GM04503 (cell line): Measurements from ENCODE around the gene RRAD.
"Not testable (repeated sequence)": the region's sequence is repeated elsewhere in the genome, so short reads cannot be mapped to it uniquely, and the experiment has no call there.

Source experiments
- DNase-seq: peaks from one replicate; pipeline ENCODE4 v3.0.0-alpha.2; 2012; ENCODE audit warnings: low read depth

RRAD gene

DNA sequence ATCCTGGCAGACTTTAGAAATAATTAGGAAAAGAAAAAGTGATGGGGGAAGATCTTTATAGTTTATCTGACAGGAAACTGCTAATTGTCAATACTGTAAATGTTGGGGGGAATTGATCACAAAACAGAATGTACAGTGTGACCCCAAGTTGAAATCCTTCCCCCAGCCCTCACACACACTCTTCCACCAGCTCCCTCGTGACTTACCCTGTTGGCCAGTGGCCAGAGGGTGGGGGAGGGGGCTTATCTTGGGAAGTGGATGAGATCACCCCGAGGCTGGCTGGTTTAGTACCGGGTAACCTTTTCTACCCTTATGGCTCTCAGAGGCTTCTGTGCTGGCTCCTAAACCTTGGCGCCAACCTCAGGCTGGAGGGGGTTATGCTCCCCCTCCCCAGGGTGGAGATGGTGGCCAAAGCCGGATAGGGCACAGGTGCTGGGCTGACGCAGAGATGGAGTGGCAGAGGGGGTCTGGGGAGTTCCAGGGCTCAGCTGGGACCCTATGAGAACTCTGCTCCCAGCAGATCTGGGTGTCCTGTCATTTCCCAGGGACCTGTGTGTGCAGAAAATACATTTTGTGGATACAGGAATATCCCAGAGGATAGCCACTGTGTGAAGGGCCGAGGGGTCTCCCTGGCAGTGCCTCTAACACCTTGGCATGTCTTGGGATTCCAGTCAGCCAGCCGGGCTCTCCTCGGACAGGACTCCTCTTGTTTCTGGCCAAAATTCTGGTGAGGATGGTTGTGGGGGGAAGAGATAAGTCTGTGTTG, 25.2 kb downstream of the RRAD start:
- DNase-seq, result peak; percentile 21

DNA sequence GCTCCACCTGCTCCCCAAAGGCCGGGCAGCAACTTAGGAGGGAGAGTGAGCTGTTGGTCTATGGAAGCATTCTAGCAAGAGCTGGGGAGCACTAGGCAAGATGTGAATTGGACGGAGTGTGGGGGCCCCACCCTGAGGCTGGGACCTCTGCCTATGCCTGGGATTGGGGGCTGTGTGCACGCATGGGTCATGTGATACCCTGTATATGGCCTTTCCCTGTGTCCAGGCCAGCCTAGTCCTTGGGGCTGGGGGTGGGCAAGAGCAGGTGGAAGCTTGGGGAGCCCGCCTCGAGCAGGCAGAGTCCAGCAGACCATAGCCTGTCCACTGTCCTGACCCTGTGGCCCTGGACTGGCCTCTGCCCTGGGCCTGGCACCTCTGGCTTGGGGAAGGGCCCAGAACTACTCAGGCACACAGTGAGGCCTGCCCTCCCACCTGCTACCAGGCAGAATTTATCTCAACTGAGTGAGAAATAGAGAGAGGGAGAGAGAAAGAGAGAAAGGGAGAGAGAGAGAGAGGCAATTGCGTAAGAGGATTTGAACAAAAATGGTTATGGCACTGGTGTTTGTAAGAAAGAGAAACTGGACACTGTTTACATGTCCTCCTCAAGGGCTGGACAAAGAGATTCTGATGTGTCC, 25.9 kb downstream of the RRAD start:
- DNase-seq, result peak; percentile 31

DNA sequence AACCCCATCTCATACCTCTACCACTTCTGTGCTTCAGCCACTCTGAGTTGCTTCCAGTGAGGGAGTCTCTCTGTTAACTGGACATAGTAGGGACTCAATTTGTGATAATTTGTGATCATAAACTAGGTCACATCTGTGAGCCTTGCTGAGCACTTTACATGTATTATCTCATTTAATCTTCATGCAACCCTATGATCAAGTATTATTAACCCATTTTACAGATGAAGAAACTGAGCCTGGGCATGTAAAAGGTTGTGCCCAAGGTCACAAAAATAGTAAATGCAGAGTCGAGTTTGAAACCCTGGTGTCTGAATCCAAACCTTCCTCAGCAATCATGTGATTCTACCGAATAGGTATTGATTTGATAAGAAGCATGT, 26.4 kb downstream of the RRAD start:
- no peak for DNase-seq

DNA sequence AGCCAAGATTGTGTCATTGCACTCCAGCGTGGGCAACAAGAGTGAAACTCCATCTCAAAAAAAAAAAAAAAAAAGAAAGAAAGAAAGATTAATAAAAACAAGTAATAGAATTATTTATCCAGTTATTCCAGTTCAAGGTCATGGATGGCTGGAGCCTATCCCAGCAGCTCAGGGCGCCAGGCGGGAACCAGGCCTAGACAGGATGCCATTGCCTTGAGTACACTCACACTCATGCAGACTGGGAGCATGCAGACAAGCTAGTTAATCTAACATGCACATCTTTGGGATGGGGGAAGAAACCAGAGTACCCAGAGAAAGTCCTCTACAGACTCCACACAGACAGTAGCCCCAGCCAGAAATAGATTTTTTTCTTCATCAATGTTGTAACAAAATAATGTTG, 27.1 kb downstream of the RRAD start:
- peak; percentile 41 for DNase-seq

DNA sequence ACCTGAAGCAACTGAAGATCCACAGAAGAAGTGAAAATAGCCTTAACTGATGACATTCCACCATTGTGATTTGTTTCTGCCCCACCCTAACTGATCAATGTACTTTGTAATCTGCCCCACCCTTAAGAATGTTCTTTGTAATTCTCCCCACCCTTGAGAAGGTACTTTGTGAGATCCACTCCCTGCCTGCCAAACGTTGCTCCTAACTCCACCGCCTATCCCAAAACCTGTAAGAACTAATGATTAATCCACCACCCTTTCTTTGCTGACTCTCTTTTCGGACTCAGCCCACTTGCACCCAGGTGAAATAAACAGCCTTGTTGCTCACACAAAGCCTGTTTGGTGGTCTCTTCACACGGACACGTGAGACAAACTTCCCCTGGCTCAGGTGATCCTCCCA, 28.7 kb downstream of the RRAD start:
- DNase-seq, result not testable (repeated sequence)

DNA sequence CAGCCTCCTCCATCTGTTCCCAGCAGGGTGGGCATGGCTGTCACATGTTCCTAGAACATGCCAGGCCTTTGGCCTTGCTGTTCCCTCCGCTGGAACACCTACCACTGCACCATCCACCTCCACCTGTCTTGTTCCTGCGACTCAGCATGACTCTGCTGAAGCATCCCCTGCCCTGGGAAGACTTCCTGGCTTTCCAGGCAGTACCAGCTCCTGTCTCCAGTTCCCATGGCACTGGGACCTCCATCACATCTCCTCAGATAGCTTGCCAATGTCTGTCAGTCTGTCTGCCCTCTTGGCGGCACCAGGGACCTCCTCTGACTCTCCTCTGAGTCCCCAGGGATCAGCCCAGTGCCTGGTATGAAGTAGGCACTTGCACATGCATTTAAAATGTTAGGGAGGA, 29.3 kb downstream of the RRAD start:
- DNase-seq, result no peak

DNA sequence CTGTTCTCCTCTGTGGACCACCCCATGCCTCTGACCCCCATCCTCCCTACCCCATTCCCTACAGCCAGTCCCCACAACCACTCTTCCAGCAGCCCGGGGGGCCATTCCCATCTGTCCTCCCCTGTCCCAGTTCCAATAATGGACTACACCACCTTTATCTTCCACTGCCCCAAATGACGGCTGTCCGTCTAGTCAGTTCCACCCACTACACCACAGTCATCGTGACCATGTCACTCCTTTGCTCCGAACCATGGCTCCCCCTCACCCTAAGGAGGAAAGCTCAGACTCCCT, 29.7 kb downstream of the RRAD start:
- no peak for DNase-seq

DNA sequence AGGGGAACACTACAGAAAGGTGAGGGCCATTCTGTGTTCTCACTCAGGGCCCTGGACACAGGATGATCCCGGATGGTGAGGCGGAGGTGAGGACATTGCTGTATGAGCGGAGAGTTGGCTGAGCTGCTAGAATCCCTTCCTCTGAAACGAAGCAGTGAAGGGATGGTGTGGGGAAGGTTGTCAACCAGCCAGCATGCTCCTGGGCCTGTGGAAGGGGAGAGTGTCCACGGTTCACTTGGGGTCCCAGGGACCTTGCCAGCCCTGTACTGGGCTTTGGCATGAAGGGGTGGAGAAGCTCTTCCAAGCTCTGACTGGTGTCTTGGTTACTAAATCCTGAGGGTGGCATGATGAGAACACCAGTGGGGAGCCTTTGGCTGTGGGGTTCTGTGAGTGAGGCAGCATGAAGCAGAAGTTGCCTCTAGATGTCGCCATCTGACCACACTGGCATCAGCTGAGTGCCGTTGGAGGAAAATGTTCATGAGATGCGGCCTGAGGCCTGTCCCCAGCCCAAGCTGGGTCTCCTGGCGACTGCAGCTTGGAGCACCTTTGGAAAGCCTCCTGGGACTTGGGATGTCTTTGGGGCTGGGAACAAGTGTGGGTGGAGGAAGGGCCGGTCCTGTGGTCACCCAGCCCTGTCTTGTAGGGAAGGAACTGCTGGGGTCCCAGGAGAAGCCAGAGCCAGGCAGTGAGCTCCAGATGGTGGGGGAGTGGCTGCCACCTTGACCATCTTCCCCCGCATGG, 30.2 kb downstream of the RRAD start:
- DNase-seq, result no peak

DNA sequence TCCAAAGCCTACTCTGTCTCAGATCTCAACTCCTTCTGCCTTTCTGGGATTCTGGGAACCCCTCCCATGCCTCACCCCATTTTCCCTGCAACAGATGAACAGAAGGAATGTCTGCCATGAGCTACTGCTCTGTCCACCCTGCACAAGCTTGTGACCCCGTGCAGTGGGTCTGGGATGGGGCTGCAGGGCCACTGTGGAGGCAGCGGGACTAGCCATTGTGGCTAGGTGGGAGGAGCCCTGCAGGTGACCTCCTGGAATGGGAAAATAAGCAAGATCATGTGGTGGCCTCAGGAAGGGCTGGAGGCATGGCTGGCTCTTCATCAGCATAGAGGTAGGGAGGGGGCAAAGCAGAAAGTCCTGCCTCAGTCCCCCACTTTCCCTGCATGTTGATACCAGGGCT, 31.3 kb downstream of the RRAD start:
- DNase-seq, result no peak

DNA sequence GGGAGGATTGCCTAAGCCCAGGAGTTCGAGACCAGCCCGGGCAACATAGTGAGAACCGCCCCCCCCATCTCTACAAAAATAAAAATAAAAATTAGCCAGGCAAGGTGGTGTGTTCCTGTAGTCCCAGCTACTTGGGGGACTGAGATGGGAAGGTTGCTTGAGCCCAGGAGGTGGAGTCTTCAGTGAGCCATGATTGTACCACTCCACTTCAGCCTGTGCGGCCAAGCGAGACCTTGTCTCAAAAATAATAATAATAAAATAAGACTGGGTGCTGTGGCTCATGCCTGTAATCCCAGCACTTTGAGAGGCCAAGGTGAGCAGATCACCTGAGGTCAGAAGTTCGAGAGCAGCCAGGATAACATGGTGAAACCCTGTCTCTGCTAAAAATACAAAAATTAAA, 33.5 kb downstream of the RRAD start:
- DNase-seq, result no peak

DNA sequence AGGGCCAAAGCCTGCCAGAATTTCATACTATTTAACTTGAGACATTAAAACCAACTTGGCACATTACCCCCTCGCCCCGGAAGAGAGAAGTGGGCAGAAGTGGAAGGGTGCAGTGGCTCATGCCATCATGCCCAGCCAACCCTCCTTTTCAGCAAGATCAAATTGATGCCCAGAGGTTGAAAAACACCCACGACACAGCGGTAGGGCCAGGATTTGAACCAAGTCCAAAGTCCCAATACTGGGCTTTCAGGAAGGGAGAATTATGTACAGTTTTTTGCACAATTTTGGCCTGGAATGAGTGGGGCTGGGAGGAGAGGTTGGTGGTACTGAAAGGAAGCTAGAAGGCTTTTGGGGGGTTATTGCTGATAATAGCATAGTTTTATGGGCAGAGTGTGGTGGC, 34.0 kb downstream of the RRAD start:
- DNase-seq, result no peak

DNA sequence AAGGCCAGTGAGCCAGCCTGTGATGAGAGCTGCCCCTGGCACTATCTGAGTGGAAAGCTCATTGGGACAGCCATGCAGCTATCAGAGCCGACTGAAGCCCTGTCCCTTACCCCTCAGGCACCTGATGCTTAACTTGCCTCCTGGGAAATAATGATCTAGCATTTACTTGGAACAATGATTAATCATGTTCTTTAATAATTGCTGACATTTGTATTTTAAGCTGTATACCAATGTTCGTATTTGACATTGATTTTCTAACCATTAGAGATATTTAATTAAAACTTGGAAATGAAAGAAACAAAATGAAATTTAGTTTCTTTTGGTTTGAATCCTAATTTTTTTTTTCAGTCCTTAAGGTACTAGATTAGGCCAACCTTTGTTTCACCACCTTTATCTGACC, 34.5 kb downstream of the RRAD start:
- no peak for DNase-seq

DNA sequence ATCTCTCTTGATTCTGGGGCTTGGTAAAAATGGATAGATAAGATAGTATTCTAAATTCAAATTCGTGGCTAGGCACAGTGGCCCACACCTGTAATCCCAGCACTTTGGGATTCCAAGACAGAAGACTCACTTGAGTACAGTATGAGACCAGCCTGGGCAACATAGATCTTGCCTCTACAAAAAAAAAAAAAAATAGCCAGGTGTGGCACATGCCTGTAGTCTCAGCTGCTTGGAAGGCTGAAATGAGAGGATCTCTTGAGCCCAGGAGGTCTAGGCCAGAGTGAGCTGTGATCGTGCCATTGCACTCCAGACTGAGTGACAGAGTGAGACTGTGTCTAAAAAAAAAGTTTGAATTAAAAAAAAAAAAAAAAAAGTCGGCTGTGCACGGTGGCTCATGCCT, 35.7 kb downstream of the RRAD start:
- no peak for DNase-seq

DNA sequence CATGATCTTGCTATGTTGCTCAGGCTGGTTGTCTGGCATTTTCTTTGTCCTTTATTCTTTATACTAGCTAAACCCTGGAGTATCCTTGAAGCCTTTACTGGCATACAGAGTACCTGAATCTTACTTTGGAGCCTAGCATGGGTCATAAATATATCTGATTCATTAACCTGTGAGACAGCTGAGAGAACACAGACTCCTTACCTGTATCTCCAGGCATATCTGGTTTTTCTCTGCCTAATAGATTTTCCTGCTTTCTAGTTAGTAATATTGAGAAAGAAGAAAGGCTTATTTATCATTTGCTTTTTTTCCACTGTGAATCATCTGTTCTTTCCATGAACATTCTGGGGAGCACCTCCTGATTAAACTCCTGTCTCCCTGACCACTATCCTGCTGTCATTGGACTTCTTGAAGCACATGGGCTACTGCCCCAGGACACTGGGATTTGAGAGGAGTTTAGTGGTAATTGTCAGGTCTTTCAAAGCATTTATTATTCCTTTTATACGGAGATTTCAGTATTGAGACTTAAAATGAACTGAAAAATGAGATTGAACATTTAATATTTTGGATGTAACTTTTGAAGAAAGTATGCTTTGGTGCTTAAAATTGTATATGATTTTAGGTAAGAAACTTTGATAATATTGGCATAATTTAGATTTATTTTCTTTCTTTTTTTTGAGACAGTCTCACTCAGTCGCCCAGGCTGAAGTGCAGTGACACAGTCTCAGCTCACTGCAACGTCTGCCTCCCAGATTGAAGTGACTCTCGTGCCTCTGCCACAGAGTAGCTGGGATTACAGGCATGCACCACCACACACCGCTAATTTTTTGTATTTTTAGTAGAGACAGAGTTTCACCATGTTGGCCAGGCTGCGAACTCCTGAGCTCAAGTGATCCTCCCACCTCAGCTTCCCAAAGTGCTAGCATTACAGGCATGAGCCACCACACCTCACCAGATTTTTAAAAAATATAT, 36.4 kb downstream of the RRAD start:
- no peak for DNase-seq

DNA sequence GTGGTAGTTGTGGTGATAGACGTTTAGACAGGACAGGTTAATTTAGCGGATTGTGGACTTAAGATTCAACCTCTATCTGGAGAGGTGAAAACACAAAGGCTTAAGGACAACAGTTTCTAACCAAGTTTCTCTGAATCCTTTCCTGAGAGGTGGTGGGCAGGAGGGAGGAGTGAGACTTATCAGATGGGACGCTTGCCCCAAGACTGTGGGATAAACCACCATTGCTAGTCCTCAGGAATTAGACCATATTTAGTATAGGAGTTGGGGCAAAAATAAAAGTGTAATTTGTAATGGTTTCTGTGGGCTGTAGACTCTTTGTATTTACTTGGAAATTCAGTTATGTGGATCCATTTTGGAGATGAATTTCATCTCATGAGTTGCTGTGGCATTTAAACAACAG, 38.4 kb downstream of the RRAD start:
- no peak for DNase-seq

DNA sequence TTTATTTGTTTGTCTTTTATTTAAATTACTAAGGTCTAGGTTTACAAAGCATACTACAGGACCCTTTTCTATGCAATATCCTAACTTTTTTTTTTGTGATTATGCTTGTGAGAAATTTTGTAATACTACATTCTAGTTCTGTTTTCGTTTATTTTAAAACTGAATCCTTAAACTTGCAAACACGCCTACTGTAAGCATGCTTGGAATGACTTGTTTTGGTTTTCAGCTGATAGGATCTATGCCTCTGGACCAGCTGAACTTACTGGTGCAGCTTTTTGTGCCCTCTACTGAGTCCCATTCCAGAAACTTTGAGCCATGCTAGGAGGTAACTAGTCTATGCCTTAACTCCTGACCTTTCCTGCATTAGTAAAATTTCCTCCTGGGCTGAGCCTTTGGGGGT, 39.0 kb downstream of the RRAD start:
- no peak for DNase-seq

DNA sequence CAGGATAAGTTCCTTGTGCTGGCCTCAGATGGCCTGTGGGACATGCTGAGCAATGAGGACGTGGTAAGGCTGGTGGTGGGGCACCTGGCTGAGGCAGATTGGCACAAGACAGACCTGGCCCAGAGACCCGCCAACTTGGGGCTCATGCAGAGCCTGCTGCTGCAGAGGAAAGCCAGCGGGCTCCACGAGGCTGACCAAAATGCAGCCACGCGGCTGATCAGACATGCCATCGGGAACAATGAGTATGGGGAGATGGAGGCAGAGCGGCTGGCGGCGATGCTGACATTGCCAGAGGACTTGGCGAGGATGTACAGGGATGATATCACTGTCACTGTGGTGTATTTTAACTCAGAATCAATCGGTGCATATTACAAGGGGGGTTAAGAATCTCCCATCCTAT, 39.8 kb downstream of the RRAD start:
- no peak for DNase-seq

DNA sequence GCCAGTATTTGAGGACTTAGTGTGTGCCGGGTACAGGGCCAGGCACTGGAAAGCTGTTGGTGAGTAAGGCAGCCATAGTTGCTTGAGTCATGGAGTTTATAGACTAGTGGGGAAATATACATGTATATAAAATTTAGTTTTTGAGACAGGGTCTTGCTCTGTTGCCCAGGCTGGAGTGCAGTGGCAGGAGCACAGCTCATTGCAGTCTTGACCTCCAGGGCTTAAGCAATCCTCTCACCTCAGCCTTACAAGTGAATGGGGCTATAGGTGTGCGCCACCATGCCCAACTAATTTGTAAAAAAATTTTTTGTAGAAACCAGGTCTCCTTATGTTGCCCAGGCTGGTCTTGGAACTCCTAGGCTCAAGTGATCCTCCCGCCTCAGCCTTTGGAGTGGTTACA, 42.6 kb downstream of the RRAD start:
- DNase-seq, result no peak

DNA sequence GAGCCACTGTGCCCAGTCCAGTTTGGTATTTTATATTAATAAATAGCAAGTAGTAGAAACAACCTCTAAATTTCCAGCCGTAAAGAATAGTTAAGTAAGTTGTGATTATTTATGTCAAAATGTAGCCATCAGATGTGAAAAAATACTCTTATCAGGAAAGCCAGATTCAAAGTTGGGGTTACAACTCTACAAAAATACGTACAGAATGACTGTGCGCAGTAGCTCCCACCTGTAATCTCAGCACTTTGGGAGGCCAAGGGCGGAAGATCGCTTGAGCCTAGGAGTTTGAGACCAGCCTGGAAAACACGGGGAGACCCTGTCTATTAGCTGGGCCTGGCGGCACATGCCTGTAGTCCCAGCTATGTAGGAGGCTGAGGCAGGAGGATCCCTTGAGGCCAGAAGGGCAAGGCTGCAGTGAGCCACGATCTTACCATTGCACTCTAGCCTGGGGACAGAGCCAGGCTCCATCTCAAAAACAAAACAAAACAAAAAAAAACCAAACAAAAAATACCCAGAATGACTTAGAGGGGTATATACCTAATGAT, 43.3 kb downstream of the RRAD start:
- no peak for DNase-seq

DNA sequence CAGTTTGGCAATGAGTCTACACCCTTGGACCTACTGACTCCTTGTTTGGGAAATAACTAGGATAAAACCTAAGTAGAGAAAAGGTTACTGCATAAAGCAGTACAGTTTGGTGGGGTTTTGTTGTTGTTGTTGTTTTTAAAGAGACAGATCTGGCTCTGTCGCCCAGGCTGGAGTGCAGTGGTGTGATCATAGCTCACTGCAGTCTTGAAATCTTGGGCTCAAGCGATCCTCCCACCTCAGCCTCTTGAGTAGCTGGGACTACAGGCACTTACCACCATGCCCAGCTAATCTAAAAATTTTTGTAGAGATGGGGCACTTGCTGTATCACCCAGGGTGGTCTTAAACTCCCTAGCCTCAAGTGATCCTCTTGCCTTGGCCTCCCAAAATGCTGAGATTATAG, 43.8 kb downstream of the RRAD start:
- DNase-seq, result no peak

DNA sequence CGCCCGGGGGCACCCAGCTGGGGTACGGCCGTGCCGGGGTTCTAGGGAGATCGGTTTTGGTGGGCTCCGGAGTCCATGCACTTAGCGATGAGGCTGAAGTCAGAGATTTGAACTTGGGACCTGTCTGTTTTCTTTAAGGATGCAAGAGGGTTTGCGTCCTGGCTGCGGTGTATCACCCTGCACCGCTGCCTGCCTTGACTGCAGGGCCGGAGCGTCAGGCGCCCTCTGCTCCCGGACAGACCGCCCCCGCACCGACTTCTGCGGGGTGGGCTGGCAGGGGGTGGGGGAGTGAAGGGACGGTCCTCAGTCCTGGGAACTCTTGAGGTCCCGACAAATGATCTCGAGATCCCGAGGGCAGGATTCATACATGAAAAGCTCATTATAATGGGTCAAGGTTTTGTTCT, 44.3 kb downstream of the RRAD start:
- DNase-seq, result no peak
